ENCODE data around the gene CFAP69. TPM values are rescaled to one million over a fixed set of nuclear protein-coding genes. Genes with fewer than 3 reads are reported as not detected.

CFAP69 gene
- total and polyA plus RNA-seq, 2 of the 8 experiments (the other 6 are each of a cell fraction or from before 2014, with no cell fraction given) = 1.00 to 3.8 TPM

GRCh38 chr7:90347759-90348158 lies 102.8 kb downstream of the CFAP69 start:
- no peak overlapping the region for H2BK12ac ChIP-seq (ENCODE audit: low read depth, low read length)
- DNase-seq (ENCODE audit: low read depth in 1 of 2, low spot score in 2 of 2) (no peak), FAIRE-seq (no peak)
- no peak overlapping the region for H4K8ac ChIP-seq (ENCODE audit: extremely low read depth, insufficient read depth, low read length)
- H4K5ac ChIP-seq (ENCODE audit: insufficient read length, low read depth, low read length) = no peak overlapping the region
- no peak overlapping the region for H2AFZ ChIP-seq (ENCODE audit: low read length)
- no peak overlapping the region for H3K4ac ChIP-seq (replicated peaks; ENCODE audit: insufficient read length, low read depth, low read length)
- CTCF ChIA-PET (ENCODE audit: partially characterized antibody) = interaction anchor here (1.2 kb wide), 1 partner anchor 35 kb away, joined by 7 read pairs; no protein-coding TSS in a partner anchor
- H3K23ac ChIP-seq (ENCODE audit: insufficient read length) = no peak overlapping the region
- TF ChIP-seq EGR1 (IDR thresholded peaks at IDR 0.05; ENCODE audit: borderline replicate concordance, low read depth, low read length) (no peak), TBP (IDR thresholded peaks at IDR 0.05; ENCODE audit: low read depth, low read length) (no peak), PHF8 (conservative IDR thresholded peaks at IDR 0.05; ENCODE audit: low read depth, low read length) (no peak), BACH1 (IDR thresholded peaks at IDR 0.05; ENCODE audit: low read length) (no peak), SIRT6 (IDR thresholded peaks at IDR 0.05; ENCODE audit: low read length) (no peak), FOSL1 (IDR thresholded peaks at IDR 0.05; ENCODE audit: insufficient read depth, low read depth, low read length) (no peak), SIX5 (IDR thresholded peaks at IDR 0.05; ENCODE audit: low read depth, low read length) (no peak)
- no peak overlapping the region for H3K14ac ChIP-seq (ENCODE audit: insufficient read length)
- no peak overlapping the region for H2BK20ac ChIP-seq (ENCODE audit: low read length)
- H3K36me3 ChIP-seq (ENCODE audit: control insufficient read depth in 2 of 4, insufficient read depth in 4 of 4, low read length in 3 of 4) = no peaks in the 10 kb centered on the region
- no peak overlapping the region for H2BK120ac ChIP-seq (replicated peaks; ENCODE audit: low read depth, low read length)
- peaks cover 4 to 43% of the 10 kb centered on the region in 2 experiments; a peak in 3 of 4 replicates for H3K79me2 ChIP-seq (ENCODE audit: control insufficient read depth in 1 of 2, insufficient read depth in 2 of 2, low read length in 2 of 2)
- no peaks in the 10 kb centered on the region for H3K23me2 ChIP-seq (ENCODE audit: low read depth, low read length)
- H3K4me1 ChIP-seq (replicated peaks in 1 of 4; ENCODE audit: control insufficient read depth in 3 of 4, insufficient read depth in 4 of 4, low read length in 3 of 4) = no peaks in the 10 kb centered on the region
- H4K91ac ChIP-seq (replicated peaks; ENCODE audit: insufficient read length, low read length) = no peak overlapping the region
- peaks cover 4% of the 10 kb centered on the region; the same call in 1 of the 2 replicates for H3K79me1 ChIP-seq (ENCODE audit: low read depth, low read length)
- peak overlapping the region in 1 of 4 experiments; percentile 96; a peak in 2 of 8 replicates for H3K4me3 ChIP-seq (ENCODE audit: extremely low read depth in 1 of 4, insufficient read depth in 2 of 4, low read depth in 3 of 4, low read length in 4 of 4)
- no peaks in the 10 kb centered on the region for H3K9me3 ChIP-seq (ENCODE audit: insufficient read depth in 2 of 2, low read depth in 1 of 2, low read length in 1 of 2)
- WGBS, 2 experiments (ENCODE audit: extremely low coverage in 1 of 2, insufficient coverage in 1 of 2, insufficient read length in 1 of 2, insufficient replicate concordance in 2 of 2, low coverage in 1 of 2, low lambda C conversion rate in 2 of 2, missing lambda C conversion rate in 1 of 2) = 89 to 100% methylated on average over 2 to 4 of the region's 4 CpGs
- H2BK15ac ChIP-seq (ENCODE audit: low read length) = no peak overlapping the region
- H2BK5ac ChIP-seq (ENCODE audit: low read depth, low read length) = no peak overlapping the region
- no peak overlapping the region for H2AK5ac ChIP-seq (ENCODE audit: low read depth, low read length)
- no peaks in the 10 kb centered on the region for H3K27me3 ChIP-seq (replicated peaks in 1 of 4; ENCODE audit: control insufficient read depth in 3 of 4, extremely low read depth in 1 of 4, insufficient read depth in 3 of 4, low read length in 3 of 4)
- no peak overlapping the region for H3K9ac ChIP-seq (replicated peaks in 1 of 4; ENCODE audit: extremely low read depth in 1 of 4, low read depth in 3 of 4, low read length in 3 of 4)
- H3K4me2 ChIP-seq (ENCODE audit: insufficient read depth in 1 of 2, low read depth in 2 of 2, low read length in 2 of 2) = peak overlapping the region in 1 of 2 experiments; percentile 80; a peak in 2 of 4 replicates
- H3K27ac ChIP-seq (ENCODE audit: low read depth, low read length) = no peak overlapping the region
- no peak overlapping the region for H3K18ac ChIP-seq (ENCODE audit: extremely low read depth, low read length)
- H3K56ac ChIP-seq (replicated peaks; ENCODE audit: insufficient read length, low read depth, low read length) = no peak overlapping the region
- POLR2A ChIA-PET (ENCODE audit: partially characterized antibody) = no interaction called here
- H4K20me1 ChIP-seq (replicated peaks in 1 of 2; ENCODE audit: control insufficient read depth in 1 of 2, insufficient read depth in 2 of 2, low read length in 2 of 2) = no peaks in the 10 kb centered on the region
